Small intestine (tissue), 7 donors: ENCODE measurements around the gene TBC1D8B. TPM values are rescaled to one million over a fixed set of nuclear protein-coding genes. Genes with fewer than 3 reads are reported as not detected.

Experiments
- DNase-seq, 2 donors: peaks; one replicate each; pipeline versions ENCODE4 v3.0.0 to v3.0.0-alpha.2; 2013
- FAIRE-seq: peaks from 2 replicates; lab custom pipeline; 2012; peaks lifted over from hg19 to GRCh38; lab: Jason Lieb, UNC
- H3K27ac ChIP-seq, 3 donors: one replicate each; pipeline ENCODE4 v1.5.1; 2013; ENCODE audit warnings: low read length in 2 of 3, mild to moderate bottlenecking in 2 of 3, control low read depth in 1 of 3, inconsistent platforms in 1 of 3, low read depth in 1 of 3, moderate library complexity in 1 of 3
- H3K27me3 ChIP-seq, 3 donors: one replicate each; pipeline ENCODE4 v1.6.1; 2013; ENCODE audit warnings: low read length in 3 of 3, inconsistent platforms in 1 of 3; ENCODE audit not compliant: control insufficient read depth in 3 of 3, insufficient read depth in 3 of 3
- H3K36me3 ChIP-seq, 3 donors: one replicate each; pipeline ENCODE4 v1.6.1; 2013; ENCODE audit warnings: low read length in 3 of 3, inconsistent platforms in 1 of 3, low read depth in 1 of 3, mild to moderate bottlenecking in 1 of 3, moderate library complexity in 1 of 3; ENCODE audit not compliant: control insufficient read depth in 3 of 3, insufficient read depth in 2 of 3
- H3K4me1 ChIP-seq, 3 donors: one replicate each; pipeline ENCODE4 v1.6.1; 2013; ENCODE audit warnings: low read length in 2 of 3, inconsistent platforms in 1 of 3, low read depth in 1 of 3, mild to moderate bottlenecking in 1 of 3, moderate library complexity in 1 of 3; ENCODE audit not compliant: control insufficient read depth in 3 of 3, insufficient read depth in 2 of 3
- H3K4me3 ChIP-seq, 3 donors: one replicate each; pipeline ENCODE4 v1.5.1; 2013; ENCODE audit warnings: low read length in 3 of 3, control low read depth in 1 of 3, inconsistent platforms in 1 of 3, low read depth in 1 of 3, mild to moderate bottlenecking in 1 of 3, moderate library complexity in 1 of 3
- H3K9me3 ChIP-seq, 2 donors: one replicate each; pipeline ENCODE4 v1.6.1; 2013; ENCODE audit warnings: low read depth in 1 of 2, low read length in 1 of 2; ENCODE audit not compliant: control insufficient read depth in 2 of 2, insufficient read depth in 1 of 2
- WGBS, 3 donors: extraction: QIAGEN DNeasy Blood & Tissue Kit; methylation state at CpG; one replicate each; pipeline ENCODE4 v1.1.7; 2013; 5-methylcytosine and 5-hydroxymethylcytosine counted together
- polyA plus RNA-seq, 4 donors: library from polyadenylated mRNA; stranded (reverse) in 3 of 4; unstranded in 1 of 4; fragments of 200-250 nt in 3 of 4; fragments of 120-200 nt in 1 of 4; gene quantifications; one replicate each; pipeline versions ENCODE4 v1.2.1 to v1.2.3, GENCODE V29; 2013
- donor health status: healthy with polysubstance abuse.
- donor health status: control.
- donor health status: control.
- donor health status: Bipolar disorder and iron deficiency.
- donor health status: healthy.

Gene TBC1D8B
- polyA plus RNA-seq, 4 donors: 3.2 to 17.1 (median 6.2) TPM

- Histone ChIP-seq H3K36me3 (no peaks in the 10 kb centered on the region), H3K4me3 (no peak overlapping the region), H3K27me3 (no peaks in the 10 kb centered on the region), H3K27ac (peak overlapping the region in 1 of 3 donors; percentile 42), H3K9me3 (no peaks in the 10 kb centered on the region), H3K4me1 (peaks cover 0 to 50% (median 0%) of the 10 kb centered on the region in 3 donors)
- DNase-seq (no peak), FAIRE-seq (no peak)
- 82 to 87% (median 82%) methylated on average over 1 of the region's 1 CpG for WGBS, 3 donors
Observed at GRCh38 chrX:106899841-106900240, 97.4 kb downstream of the TBC1D8B start.

- FAIRE-seq (no peak), DNase-seq (peak; percentile 46 to 67)
- Histone ChIP-seq H3K36me3 (no peaks in the 10 kb centered on the region), H3K27ac (peak overlapping the region in 1 of 3 donors; percentile 82), H3K9me3 (no peaks in the 10 kb centered on the region), H3K4me3 (no peak overlapping the region), H3K27me3 (no peaks in the 10 kb centered on the region), H3K4me1 (peaks cover 0 to 65% (median 0%) of the 10 kb centered on the region in 3 donors)
- WGBS, 3 donors: 33 to 75% (median 43%) methylated on average over 3 of the region's 3 CpGs
Observed at GRCh38 chrX:106901341-106901740, 98.9 kb downstream of the TBC1D8B start.

- no peaks in the 10 kb centered on the region for H3K9me3 ChIP-seq
- no peak overlapping the region for H3K4me3 ChIP-seq
- peak overlapping the region in 1 of 3 donors; percentile 82 for H3K27ac ChIP-seq
- DNase-seq (peak in 1 of 2 donors; percentile 45), FAIRE-seq (no peak)
- H3K4me1 ChIP-seq: peaks cover 0 to 68% (median 0%) of the 10 kb centered on the region in 3 donors
- H3K27me3 ChIP-seq: no peaks in the 10 kb centered on the region
- H3K36me3 ChIP-seq: no peaks in the 10 kb centered on the region
- 38 to 72% (median 40%) methylated on average over 4 of the region's 4 CpGs for WGBS, 3 donors
Observed at GRCh38 chrX:106901781-106902219, 99.3 kb downstream of the TBC1D8B start.

- WGBS, 3 donors: 45 to 67% (median 51%) methylated on average over 2 of the region's 2 CpGs
- Histone ChIP-seq H3K4me3 (no peak overlapping the region), H3K4me1 (peaks cover 0 to 73% (median 0%) of the 10 kb centered on the region in 3 donors), H3K9me3 (no peaks in the 10 kb centered on the region), H3K27ac (peak overlapping the region in 1 of 3 donors; percentile 82), H3K27me3 (no peaks in the 10 kb centered on the region), H3K36me3 (no peaks in the 10 kb centered on the region)
- DNase-seq (peak; percentile 12 to 66), FAIRE-seq (no peak)
Observed at GRCh38 chrX:106902684-106903083, 100.2 kb downstream of the TBC1D8B start.

DNA sequence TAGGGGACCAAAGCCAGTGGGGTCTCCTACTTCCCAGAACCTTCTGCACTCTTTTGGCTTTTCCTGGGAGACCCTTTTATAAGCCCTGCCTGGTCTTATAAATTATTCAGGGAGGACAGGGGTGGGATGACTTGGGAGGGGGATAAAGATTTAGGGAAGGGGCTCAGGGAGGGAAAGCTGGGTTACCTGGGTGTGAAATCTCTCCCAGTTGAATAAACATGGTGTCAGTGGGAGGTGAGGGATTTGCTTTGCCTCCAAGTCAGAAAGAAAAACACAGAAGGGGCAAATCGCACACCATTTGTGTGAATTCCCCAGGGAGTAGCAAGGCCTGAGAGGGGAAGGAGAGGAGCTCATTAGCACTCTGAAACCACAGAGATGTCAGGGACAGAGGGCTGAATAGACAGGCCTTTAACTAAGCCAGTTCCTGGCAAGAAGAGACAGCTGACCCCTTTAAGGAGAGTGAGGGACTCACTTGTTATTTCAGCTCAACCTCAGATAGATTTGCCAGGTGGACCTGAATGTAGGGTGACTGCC lies 100.9 kb downstream of the TBC1D8B start, which contains the start of gene RIPPLY1:
Gene RIPPLY1 (minus strand): TSS at position 51 of the 534 bp plus-strand sequence. CDS start 54 bp downstream, outside the sequence.
- Histone ChIP-seq H3K9me3 (no peaks in the 10 kb centered on the region), H3K4me3 (no peak within 1 kb of the TSS), H3K4me1 (peaks cover 0 to 79% (median 0%) of the 10 kb centered on the region in 3 donors), H3K27me3 (no peaks in the 10 kb centered on the region), H3K27ac (peak within 1 kb of the TSS in 1 of 3 donors; percentile 82), H3K36me3 (no peaks in the 10 kb centered on the region)
- DNase-seq (no peak), FAIRE-seq (no peak)
- WGBS, 3 donors: 71 to 86% (median 73%) methylated on average over 1 of the region's 1 CpG

GRCh38 chrX:106903856-106904528 lies 101.5 kb downstream of the TBC1D8B start:
- Histone ChIP-seq H3K36me3 (no peaks in the 10 kb centered on the region), H3K9me3 (no peaks in the 10 kb centered on the region), H3K4me1 (peaks cover 0 to 76% (median 0%) of the 10 kb centered on the region in 3 donors), H3K4me3 (no peak overlapping the region), H3K27me3 (no peaks in the 10 kb centered on the region), H3K27ac (peak overlapping the region in 1 of 3 donors; percentile 30)
- DNase-seq: no peak
- WGBS, 3 donors: 58 to 72% (median 65%) methylated on average over 5 of the region's 5 CpGs
- no peak for FAIRE-seq

- 33 to 65% (median 57%) methylated on average over 4 to 5 of the region's 5 CpGs for WGBS, 3 donors
Observed at GRCh38 chrX:106905064-106905708, 102.7 kb downstream of the TBC1D8B start.

DNA sequence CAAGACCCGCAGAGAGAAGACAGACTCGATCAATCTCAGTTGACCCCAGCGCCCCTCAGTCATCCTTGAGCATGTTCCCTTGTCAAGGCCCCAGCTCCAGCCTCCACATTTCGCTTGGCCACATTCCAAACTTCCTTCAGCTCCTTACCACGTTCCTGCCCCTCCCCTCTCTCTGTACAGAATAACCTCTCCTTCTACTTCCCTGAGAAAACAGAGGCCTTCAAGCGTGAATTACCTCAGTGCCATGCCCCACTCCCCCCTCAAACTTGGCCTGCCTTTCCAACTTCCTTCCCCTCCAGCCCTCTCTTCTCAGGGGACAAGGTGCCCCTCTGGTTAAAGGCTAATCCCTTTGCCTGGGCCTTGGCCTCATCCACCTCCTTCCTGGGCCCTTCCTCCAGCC lies 103.9 kb downstream of the TBC1D8B start:
- peak; percentile 45 to 81 for DNase-seq

More at GRCh38 chrX:106905064-106905708, 102.7 kb downstream of the TBC1D8B start:
- Histone ChIP-seq H3K27ac (peak overlapping the region in 1 of 3 donors; percentile 90), H3K4me1 (peaks cover 0 to 66% (median 0%) of the 10 kb centered on the region in 3 donors), H3K4me3 (no peak overlapping the region), H3K36me3 (no peaks in the 10 kb centered on the region), H3K27me3 (no peaks in the 10 kb centered on the region), H3K9me3 (no peaks in the 10 kb centered on the region)
- no peak for DNase-seq
- FAIRE-seq: no peak

More for the DNA sequence above, 103.9 kb downstream of the TBC1D8B start:
- peaks cover 0 to 59% (median 0%) of the 10 kb centered on the region in 3 donors for H3K4me1 ChIP-seq
- no peak for FAIRE-seq
- H3K27ac ChIP-seq: peak overlapping the region in 2 of 3 donors; percentile 36 to 90
- no peaks in the 10 kb centered on the region for H3K36me3 ChIP-seq
- no peaks in the 10 kb centered on the region for H3K9me3 ChIP-seq
- WGBS, 3 donors: 20 to 46% (median 33%) methylated on average over 6 of the region's 6 CpGs
- no peak overlapping the region for H3K4me3 ChIP-seq
- H3K27me3 ChIP-seq: no peaks in the 10 kb centered on the region
